Stomach (tissue), 9 donors: ENCODE data around the gene PPP1CA. TPM values are rescaled to one million over a fixed set of nuclear protein-coding genes. Genes with fewer than 3 reads are reported as not detected.

Source experiments
- DNase-seq, 2 donors: peaks; one replicate each; pipeline versions ENCODE4 v3.0.0 to v3.0.0-alpha.2; 2013 to 2019
- H3K27ac ChIP-seq, 5 donors: fragments of 200-600 bp in 4 of 5; sonication (generic) in 4 of 5; one replicate each; pipeline ENCODE4 v1.5.1; 2013 to 2019; ENCODE audit warnings: mild to moderate bottlenecking in 1 of 5, moderate library complexity in 1 of 5
- H3K27me3 ChIP-seq, 3 donors: fragments of 200-600 bp; sonication (generic); one replicate each; pipeline ENCODE4 v1.5.1; 2017 to 2019; ENCODE audit warnings: mixed run types in 1 of 3
- H3K36me3 ChIP-seq, 4 donors: fragments of 200-600 bp; sonication (generic); 1 replicate in 3 of 4; 2 replicates in 1 of 4; pipeline ENCODE4 v1.5.1; 2016 to 2019
- H3K4me1 ChIP-seq, 4 donors: fragments of 200-600 bp; sonication (generic); one replicate each; pipeline ENCODE4 v1.5.1; 2016 to 2019
- H3K4me3 ChIP-seq, 4 donors: fragments of 200-600 bp; sonication (generic) in 3 of 4; one replicate each; pipeline ENCODE4 v1.5.1; 2016 to 2019; ENCODE audit warnings: mild to moderate bottlenecking in 1 of 4
- H3K9me3 ChIP-seq, 4 donors: fragments of 200-600 bp; sonication (generic); one replicate each; pipeline ENCODE4 v1.5.1; 2016 to 2019
- CTCF ChIP-seq, 7 experiments: fragments of 450-650 bp in 4 of 7; fragments of 200-600 bp in 3 of 7; sonication (generic) in 3 of 7; IDR thresholded peaks; one replicate each; pipeline ENCODE4 v1.5.1; 2016 to 2019; ENCODE audit warnings: antibody characterized with exemption in 7 of 7, control low read depth in 2 of 7, mild to moderate bottlenecking in 1 of 7
- EP300 ChIP-seq: sonication (generic); formaldehyde crosslinking; IDR thresholded peaks from one replicate; pipeline ENCODE4 v1.6.1; 2017; ENCODE audit warnings: antibody characterized with exemption
- POLR2A ChIP-seq, 4 donors: fragments of 450-650 bp; IDR thresholded peaks; one replicate each; pipeline ENCODE4 v1.6.1; 2016; ENCODE audit warnings: antibody characterized with exemption in 4 of 4, control low read depth in 2 of 4, mild to moderate bottlenecking in 1 of 4, moderate library complexity in 1 of 4
- POLR2AphosphoS5 ChIP-seq, 3 donors: sonication (generic); formaldehyde crosslinking; IDR thresholded peaks; one replicate each; pipeline ENCODE4 v1.6.1; 2016; ENCODE audit warnings: antibody characterized with exemption in 3 of 3
- WGBS, 5 donors: extraction: QIAGEN DNeasy Blood & Tissue Kit in 3 of 5; methylation state at CpG; one replicate each; pipeline versions ENCODE4 v1.1.5 to v1.1.7; 2013 to 2018; 5-methylcytosine and 5-hydroxymethylcytosine counted together
- intact Hi-C: fragments of 100-400 bp; cut with DNase I; formaldehyde crosslinking; loops from one replicate; pipeline ENCODE4 v1.15.1; 2023; ENCODE audit warnings: low total_unique reads
- polyA plus RNA-seq, 3 donors: library from polyadenylated mRNA; stranded (reverse); fragments of 200-250 nt; gene quantifications; one replicate each; pipeline ENCODE4 v1.2.3, GENCODE V29; 2013
- total RNA-seq, 5 donors: library from RNA; depleted of rRNA; stranded (reverse); fragments of >200 nt; gene quantifications; one replicate each; pipeline versions ENCODE4 v1.1.0 to v1.2.3, GENCODE V29; 2014 to 2016
- donor health status: healthy with polysubstance abuse.
- donor health status: Bipolar disorder and iron deficiency.
- donor health status: healthy.

The PPP1CA gene
- total and polyA plus RNA-seq, 8 donors: 28.6 to 229 (median 107) TPM

DNA sequence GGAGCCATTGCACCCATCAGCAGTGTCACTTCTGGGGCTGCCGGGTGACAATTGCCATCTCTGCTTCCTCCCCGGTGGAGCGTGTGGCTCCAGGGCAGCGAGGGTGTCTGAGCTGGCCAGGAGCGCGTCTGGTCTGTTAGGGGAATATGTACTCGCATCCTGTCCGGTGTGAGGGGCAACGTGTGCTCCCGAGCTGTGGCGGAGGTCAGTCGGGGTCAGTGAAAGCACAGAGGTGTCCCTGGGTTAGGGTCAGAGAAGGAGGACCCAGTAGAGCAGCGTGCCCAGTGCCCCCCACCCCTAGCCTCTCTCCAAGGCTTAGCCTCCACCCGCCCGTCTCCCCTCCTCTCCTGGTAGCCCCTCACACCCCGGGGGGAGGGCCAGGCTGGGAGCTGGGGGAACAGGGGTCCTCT, 29.7 kb downstream of the PPP1CA start:
- WGBS, 5 donors: 9 to 25% (median 15%) methylated on average over 13 to 16 of the region's 16 CpGs
- Histone ChIP-seq H3K27ac (peak overlapping the region; percentile 48 to 99 (median 97)), H3K9me3 (no peaks in the 10 kb centered on the region), H3K36me3 (no peaks in the 10 kb centered on the region), H3K4me3 (peak overlapping the region; percentile 66 to 92 (median 78)), H3K27me3 (no peaks in the 10 kb centered on the region), H3K4me1 (peaks cover 52 to 81% (median 69%) of the 10 kb centered on the region in 4 donors)
- intact Hi-C loops: no loop called here
- TF ChIP-seq POLR2A (IDR thresholded peaks at IDR 0.05) (no peak), POLR2AphosphoS5 (IDR thresholded peaks at IDR 0.05) (no peak), EP300 (no peak), CTCF (IDR thresholded peaks at IDR 0.05) (no peak)
- peak in 1 of 2 donors; percentile 41 for DNase-seq

DNA sequence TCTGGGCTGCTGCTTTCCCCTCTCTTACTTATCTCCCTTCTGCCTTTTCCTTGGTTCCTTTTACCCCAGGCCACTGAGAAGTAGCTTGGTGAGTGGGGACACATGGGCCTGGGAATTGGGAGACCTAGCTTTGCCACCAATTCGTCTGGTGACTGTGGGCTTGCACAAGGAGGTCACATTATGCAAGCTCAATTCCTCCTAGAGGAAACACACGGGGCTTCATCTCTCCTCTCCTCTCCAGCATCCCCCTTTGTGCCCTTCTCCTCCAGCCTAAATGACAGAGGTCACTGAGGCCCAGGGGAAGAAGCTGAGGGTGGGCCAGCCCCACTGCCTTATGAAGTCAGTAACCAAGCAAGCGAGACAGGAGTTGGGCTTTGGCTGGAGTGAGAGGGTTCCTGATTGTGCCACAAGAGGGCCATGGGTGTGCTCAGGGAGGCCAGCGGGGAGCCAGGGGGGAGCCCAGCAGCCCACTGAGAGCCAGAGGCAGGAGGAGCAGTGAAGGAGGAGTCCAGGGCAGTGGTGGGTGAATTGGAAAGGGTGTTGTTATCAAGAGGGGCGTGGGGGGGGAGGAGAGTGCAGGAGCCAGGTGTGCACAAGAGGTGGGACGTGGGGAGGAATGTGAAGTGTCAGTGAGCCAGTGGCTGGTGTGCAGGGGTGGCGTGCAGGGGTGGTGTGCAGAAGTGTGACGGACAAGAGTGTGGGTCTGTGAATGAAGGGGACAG, 30.3 kb downstream of the PPP1CA start:
- DNase-seq: peak; percentile 46 to 76
- H3K9me3 ChIP-seq: no peaks in the 10 kb centered on the region
- TF ChIP-seq CTCF (IDR thresholded peaks at IDR 0.05) (peak in 5 of 7 experiments; percentile 32 to 83 (median 46)), EP300 (no peak), POLR2A (IDR thresholded peaks at IDR 0.05) (no peak), POLR2AphosphoS5 (IDR thresholded peaks at IDR 0.05) (no peak)
- peaks cover 0 to 2% (median 0%) of the 10 kb centered on the region in 4 donors for H3K36me3 ChIP-seq
- intact Hi-C loops: no loop called here
- peaks cover 58 to 87% (median 74%) of the 10 kb centered on the region in 4 donors for H3K4me1 ChIP-seq
- whole genome bisulfite sequencing, 5 donors: 26 to 42% (median 34%) methylated on average over 8 of the region's 8 CpGs
- H3K27me3 ChIP-seq: no peaks in the 10 kb centered on the region
- H3K27ac ChIP-seq: peak overlapping the region; percentile 48 to 99 (median 97)
- H3K4me3 ChIP-seq: peak overlapping the region; percentile 66 to 92 (median 78)

DNA sequence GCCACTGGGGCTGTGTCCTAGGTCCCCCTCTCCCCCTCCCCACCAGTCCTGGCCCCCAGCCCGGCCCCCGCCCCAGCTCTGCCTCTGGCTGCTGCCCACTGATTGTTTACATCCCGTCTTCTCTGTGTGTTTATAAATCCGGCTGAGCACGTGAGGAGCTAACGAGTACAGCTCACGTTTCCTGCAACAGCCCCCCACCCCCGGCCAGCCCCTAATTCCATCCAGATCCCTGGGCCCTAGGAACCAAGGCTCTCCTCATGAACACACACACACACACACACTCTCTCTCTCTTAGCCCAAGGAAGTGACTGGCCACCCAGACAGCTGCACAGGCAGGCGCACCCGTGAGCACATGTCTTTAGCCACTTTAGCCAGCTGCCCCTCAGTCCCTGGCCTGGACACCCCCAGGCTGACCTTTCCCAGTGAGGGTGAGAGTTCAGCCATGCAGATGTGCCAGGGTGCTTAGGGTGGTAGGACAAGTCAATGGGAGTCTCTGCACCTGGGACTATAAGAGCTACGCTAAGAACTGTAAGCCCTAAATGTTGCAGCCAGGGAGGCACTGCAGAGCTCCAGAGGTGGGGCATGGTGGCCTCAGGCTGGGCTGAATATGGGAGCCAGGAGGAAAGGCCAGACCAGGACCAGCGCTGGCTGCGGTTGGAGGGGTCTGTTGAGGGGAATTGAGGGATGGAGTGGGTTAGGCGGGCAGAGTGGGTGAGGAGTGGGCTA, 31.1 kb downstream of the PPP1CA start:
- H3K36me3 ChIP-seq: peaks cover 0 to 10% (median 2%) of the 10 kb centered on the region in 4 donors
- 41 to 57% (median 50%) methylated on average over 12 to 14 of the region's 14 CpGs for WGBS, 5 donors
- H3K27ac ChIP-seq: peak overlapping the region; percentile 11 to 99 (median 97)
- peak overlapping the region in 2 of 4 donors; percentile 5 to 66 for H3K4me3 ChIP-seq
- H3K27me3 ChIP-seq: no peaks in the 10 kb centered on the region
- intact Hi-C loops: no loop called here
- no peak for TF ChIP-seq CTCF (IDR thresholded peaks at IDR 0.05)
- peak in 1 of 3 donors; percentile 2 for TF ChIP-seq POLR2AphosphoS5 (IDR thresholded peaks at IDR 0.05)
- no peaks in the 10 kb centered on the region for H3K9me3 ChIP-seq
- DNase-seq: peak in 1 of 2 donors; percentile 82
- H3K4me1 ChIP-seq: peaks cover 64 to 90% (median 78%) of the 10 kb centered on the region in 4 donors

- 50 to 69% (median 62%) methylated on average over 11 to 12 of the region's 12 CpGs for WGBS, 5 donors
Observed at GRCh38 chr11:67369801-67370284, 31.8 kb downstream of the PPP1CA start.

More at GRCh38 chr11:67369801-67370284, 31.8 kb downstream of the PPP1CA start:
- Histone ChIP-seq H3K4me1 (peaks cover 60 to 90% (median 75%) of the 10 kb centered on the region in 4 donors), H3K9me3 (no peaks in the 10 kb centered on the region), H3K4me3 (peak overlapping the region in 1 of 4 donors; percentile 5), H3K27ac (peak overlapping the region; percentile 11 to 99 (median 97)), H3K36me3 (peaks cover 3 to 17% (median 8%) of the 10 kb centered on the region in 4 donors), H3K27me3 (no peaks in the 10 kb centered on the region)
- TF ChIP-seq EP300 (no peak), POLR2A (IDR thresholded peaks at IDR 0.05) (no peak), CTCF (IDR thresholded peaks at IDR 0.05) (no peak), POLR2AphosphoS5 (IDR thresholded peaks at IDR 0.05) (peak in 2 of 3 donors; percentile 7 to 9)
- intact Hi-C loops: no loop called here
- peak in 1 of 2 donors; percentile 81 for DNase-seq
